WERI-Rb-1 (cell line): ENCODE results near the gene ST8SIA1.

Source experiments
- DNase-seq: peaks from one replicate; pipeline ENCODE4 v3.0.0-alpha.2; 2020
- H3K27ac ChIP-seq: fragments of 250-450 bp; sonication (Bioruptor Pico); 2 replicates; pipeline ENCODE4 v1.5.1; 2020; ENCODE audit warnings: mild to moderate bottlenecking, moderate library complexity
- H3K27me3 ChIP-seq: fragments of 250-450 bp; sonication (Bioruptor Pico); 2 replicates; pipeline ENCODE4 v1.5.1; 2021; ENCODE audit warnings: mild to moderate bottlenecking, low read depth, moderate library complexity; ENCODE audit not compliant: insufficient read depth, severe bottlenecking
- H3K36me3 ChIP-seq: fragments of 250-450 bp; sonication (Bioruptor Pico); 2 replicates; pipeline ENCODE4 v1.5.1; 2020; ENCODE audit warnings: mild to moderate bottlenecking, moderate library complexity
- H3K4me3 ChIP-seq: 2 replicates; pipeline ENCODE4 v1.5.1; 2011; ENCODE audit warnings: low read depth, mild to moderate bottlenecking, control low read depth, low read length
- H3K9me3 ChIP-seq: fragments of 250-450 bp; sonication (Bioruptor Pico); 2 replicates; pipeline ENCODE4 v1.5.1; 2021; ENCODE audit warnings: mild to moderate bottlenecking, moderate library complexity; ENCODE audit not compliant: severe bottlenecking
- CTCF ChIP-seq: IDR thresholded peaks from 2 replicates; pipeline ENCODE4 v1.5.1; 2011; ENCODE audit warnings: low read depth, mild to moderate bottlenecking, control low read depth, inconsistent platforms, low read length

Gene ST8SIA1

GRCh38 chr12:22304341-22304740 is 30.2 kb downstream of the ST8SIA1 start:
- Histone ChIP-seq H3K27ac (no peak overlapping the region), H3K27me3 (no peaks in the 10 kb centered on the region), H3K36me3 (no peaks in the 10 kb centered on the region), H3K4me3 (no peak overlapping the region), H3K9me3 (peaks cover 13% of the 10 kb centered on the region)
- DNase-seq, result no peak
- TF ChIP-seq CTCF, result no peak

DNA sequence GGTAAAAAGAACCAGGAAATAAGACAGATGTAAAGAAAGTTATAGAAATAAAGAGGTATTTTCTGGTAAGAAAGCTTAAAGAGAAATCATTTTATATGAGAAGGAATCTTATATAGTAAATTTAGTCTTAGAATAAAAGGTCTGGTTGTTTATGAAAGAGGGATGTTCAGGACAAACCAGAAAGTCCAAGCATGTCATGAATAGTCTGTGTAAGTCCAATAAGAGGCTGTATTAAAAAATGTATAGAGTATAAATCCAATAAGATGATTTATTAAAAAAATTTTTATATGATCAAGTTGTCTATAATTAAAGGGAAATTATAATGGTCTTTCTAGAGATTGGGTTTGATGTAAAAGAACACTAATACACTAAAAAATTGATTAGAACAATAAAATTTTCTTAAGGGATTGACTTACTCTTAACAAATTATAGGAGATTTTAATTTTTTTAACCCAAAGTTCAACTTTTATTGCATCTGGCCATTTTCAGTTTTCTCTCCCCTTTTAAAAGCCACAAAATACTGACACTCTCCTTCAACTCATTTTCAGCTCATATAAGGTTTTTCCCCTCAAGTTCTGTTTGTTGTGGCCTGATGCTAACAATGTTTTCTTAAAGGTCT is 35.1 kb downstream of the ST8SIA1 start:
- H3K9me3 ChIP-seq, result peaks cover 23% of the 10 kb centered on the region

GRCh38 chr12:22289250-22289649 is 45.3 kb downstream of the ST8SIA1 start:
- Histone ChIP-seq H3K36me3 (no peaks in the 10 kb centered on the region), H3K4me3 (no peak overlapping the region), H3K27ac (no peak overlapping the region), H3K9me3 (no peaks in the 10 kb centered on the region), H3K27me3 (no peaks in the 10 kb centered on the region)
- TF ChIP-seq CTCF, result no peak
- DNase-seq, result no peak

More for the DNA sequence above, 35.1 kb downstream of the ST8SIA1 start:
- H3K27me3 ChIP-seq, result no peaks in the 10 kb centered on the region
- no peaks in the 10 kb centered on the region for H3K36me3 ChIP-seq
- DNase-seq, result no peak
- TF ChIP-seq CTCF, result no peak
- H3K4me3 ChIP-seq, result no peak overlapping the region
- no peak overlapping the region for H3K27ac ChIP-seq

DNA sequence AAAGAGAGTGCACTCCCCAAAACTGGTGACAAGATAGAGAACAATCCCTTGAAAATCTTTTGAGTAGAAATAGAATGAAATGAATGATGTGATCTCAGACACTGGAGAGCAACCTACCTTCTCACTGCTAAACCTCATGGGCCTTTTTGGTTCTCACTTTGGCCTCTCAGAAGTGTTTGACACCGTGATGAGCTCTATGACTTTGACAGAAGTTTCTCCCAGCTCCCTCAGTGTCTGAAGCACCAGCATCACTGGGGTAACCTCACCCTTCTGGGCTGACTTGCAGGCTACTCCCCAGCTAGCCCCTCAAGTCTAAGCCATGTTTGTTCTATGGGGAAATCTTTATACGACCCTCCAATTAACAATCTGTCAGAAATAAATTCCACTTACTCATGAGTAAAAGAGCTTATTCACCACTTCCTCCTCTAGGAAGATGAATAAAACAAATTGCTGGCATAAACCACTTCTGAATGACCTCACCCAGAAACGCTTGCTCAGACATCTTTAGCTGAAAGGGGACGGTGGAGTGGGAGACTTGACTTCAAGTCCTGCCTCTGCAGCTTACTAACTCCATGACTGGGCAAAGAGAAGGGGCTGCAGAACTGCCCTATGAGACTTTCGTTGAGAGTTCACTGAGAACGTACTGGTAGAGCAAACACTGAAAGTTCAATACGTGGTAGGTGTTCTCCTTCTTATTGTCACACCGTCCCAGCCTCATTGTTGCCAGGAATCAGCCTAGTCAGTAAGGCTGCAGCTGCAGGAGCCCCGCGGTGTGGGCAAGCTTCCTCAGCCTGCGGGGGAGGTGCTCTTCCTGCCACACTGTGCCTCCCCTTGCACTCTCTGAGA is 46.5 kb downstream of the ST8SIA1 start:
- no peak for DNase-seq
- no peak for TF ChIP-seq CTCF
- Histone ChIP-seq H3K9me3 (no peaks in the 10 kb centered on the region), H3K27ac (no peak overlapping the region), H3K36me3 (no peaks in the 10 kb centered on the region), H3K4me3 (no peak overlapping the region), H3K27me3 (no peaks in the 10 kb centered on the region)

GRCh38 chr12:22287101-22287500 is 47.4 kb downstream of the ST8SIA1 start:
- no peaks in the 10 kb centered on the region for H3K9me3 ChIP-seq
- no peak overlapping the region for H3K4me3 ChIP-seq
- no peaks in the 10 kb centered on the region for H3K27me3 ChIP-seq
- H3K36me3 ChIP-seq, result no peaks in the 10 kb centered on the region
- no peak for TF ChIP-seq CTCF
- DNase-seq, result no peak
- no peak overlapping the region for H3K27ac ChIP-seq
